Progenitor cell of endocrine pancreas (in vitro differentiated cells): ENCODE results near the gene SCUBE1. TPM values are rescaled to one million over a fixed set of nuclear protein-coding genes. Genes with fewer than 3 reads are reported as not detected.

Experiments
- DNase-seq: peaks from one replicate; pipeline ENCODE4 v3.0.0; 2021; ENCODE audit warnings: low spot score; ENCODE audit not compliant: unreplicated experiment
- H3K27ac Mint-ChIP-seq: 2 replicates; pipeline ENCODE4 v1.8.0; 2021; ENCODE audit warnings: mild to moderate bottlenecking, moderate library complexity, mixed read lengths
- H3K27me3 Mint-ChIP-seq: 2 replicates; pipeline ENCODE4 v1.8.0; 2021; ENCODE audit warnings: mixed read lengths
- H3K36me3 Mint-ChIP-seq: 2 replicates; pipeline ENCODE4 v1.8.0; 2022; ENCODE audit warnings: mixed read lengths; ENCODE audit not compliant: insufficient read depth
- H3K4me1 Mint-ChIP-seq: 2 replicates; pipeline ENCODE4 v1.8.0; 2021; ENCODE audit warnings: low read depth, mixed read lengths
- H3K4me3 Mint-ChIP-seq: 2 replicates; pipeline ENCODE4 v1.8.0; 2021; ENCODE audit warnings: low read depth, mild to moderate bottlenecking, moderate library complexity, mixed read lengths
- H3K9me3 Mint-ChIP-seq: 2 replicates; pipeline ENCODE4 v1.8.0; 2021; ENCODE audit warnings: low read depth, mixed read lengths
- CTCF ChIP-seq: fragments of 200-600 bp; sonication (generic); IDR thresholded peaks from one replicate; pipeline ENCODE4 v1.5.0; 2021; ENCODE audit warnings: antibody characterized with exemption, mild to moderate bottlenecking; ENCODE audit not compliant: unreplicated experiment
- total RNA-seq: library from RNA; stranded (reverse); gene quantifications from 2 replicates; pipeline ENCODE4 v1.2.1, GENCODE V29; 2021

SCUBE1 gene
- total RNA-seq, 1 donor from 2014 or later, result 4.5 TPM

- H3K4me3 Mint-ChIP-seq, result no peak overlapping the region
- no peak for TF ChIP-seq CTCF
- no peaks in the 10 kb centered on the region for H3K36me3 Mint-ChIP-seq
- no peak for DNase-seq
- no peaks in the 10 kb centered on the region for H3K9me3 Mint-ChIP-seq
- H3K27me3 Mint-ChIP-seq, result peaks cover 40% of the 10 kb centered on the region
- H3K4me1 Mint-ChIP-seq, result peaks cover 12% of the 10 kb centered on the region
- no peak overlapping the region for H3K27ac Mint-ChIP-seq
Measured at GRCh38 chr22:43226377-43227238, 116.6 kb downstream of the SCUBE1 start.

GRCh38 chr22:43225609-43226008 is 117.6 kb downstream of the SCUBE1 start:
- H3K9me3 Mint-ChIP-seq, result no peaks in the 10 kb centered on the region
- peak overlapping the region; percentile 8 for H3K27ac Mint-ChIP-seq
- peaks cover 36% of the 10 kb centered on the region for H3K27me3 Mint-ChIP-seq
- TF ChIP-seq CTCF, result no peak
- H3K4me1 Mint-ChIP-seq, result peaks cover 10% of the 10 kb centered on the region
- no peak overlapping the region for H3K4me3 Mint-ChIP-seq
- H3K36me3 Mint-ChIP-seq, result no peaks in the 10 kb centered on the region
- DNase-seq, result no peak

- TF ChIP-seq CTCF, result no peak
- Mint-ChIP-seq H3K9me3 (no peaks in the 10 kb centered on the region), H3K36me3 (no peaks in the 10 kb centered on the region), H3K4me3 (no peak overlapping the region), H3K4me1 (peaks cover 10% of the 10 kb centered on the region), H3K27me3 (peaks cover 41% of the 10 kb centered on the region), H3K27ac (no peak overlapping the region)
- no peak for DNase-seq
Measured at GRCh38 chr22:43222987-43223386, 120.2 kb downstream of the SCUBE1 start.

- no peak overlapping the region for H3K4me3 Mint-ChIP-seq
- no peak for DNase-seq
- no peak for TF ChIP-seq CTCF
- peaks cover 47% of the 10 kb centered on the region for H3K27me3 Mint-ChIP-seq
- H3K4me1 Mint-ChIP-seq, result peaks cover 10% of the 10 kb centered on the region
- H3K36me3 Mint-ChIP-seq, result no peaks in the 10 kb centered on the region
- H3K27ac Mint-ChIP-seq, result no peak overlapping the region
- no peaks in the 10 kb centered on the region for H3K9me3 Mint-ChIP-seq
Measured at GRCh38 chr22:43222262-43222661, 120.9 kb downstream of the SCUBE1 start.

GRCh38 chr22:43220625-43221380 is 122.4 kb downstream of the SCUBE1 start:
- no peak overlapping the region for H3K27ac Mint-ChIP-seq
- no peaks in the 10 kb centered on the region for H3K36me3 Mint-ChIP-seq
- no peak for TF ChIP-seq CTCF
- no peak for DNase-seq
- H3K27me3 Mint-ChIP-seq, result peaks cover 49% of the 10 kb centered on the region
- peaks cover 3% of the 10 kb centered on the region for H3K4me1 Mint-ChIP-seq
- no peak overlapping the region for H3K4me3 Mint-ChIP-seq
- no peaks in the 10 kb centered on the region for H3K9me3 Mint-ChIP-seq
